KG1 (cell line): ENCODE results near the gene MACROD2.

ENCODE experiments used
- DNase-seq: peaks from one replicate; lab custom pipeline; 2025; lab: John Stamatoyannopoulos, UW

MACROD2 gene

DNA sequence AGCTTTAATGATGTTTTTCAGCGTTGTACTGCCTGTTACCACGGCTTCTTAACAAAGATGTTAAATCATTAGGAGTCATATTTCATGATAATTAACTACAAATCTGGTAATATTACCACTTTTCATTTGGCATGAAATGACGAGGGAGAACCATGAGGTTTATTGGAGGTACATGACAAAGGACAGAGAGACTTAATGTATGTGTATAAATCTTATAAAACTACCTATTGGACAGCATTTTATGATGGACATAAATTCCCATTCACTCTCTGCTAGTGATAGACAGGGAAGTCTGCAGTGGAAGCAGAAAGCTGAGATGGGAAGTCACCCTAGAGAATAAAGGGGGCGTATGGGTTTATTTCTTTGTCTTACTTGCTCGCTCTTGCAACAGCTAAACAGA lies 1292.0 kb downstream of the MACROD2 start:
- DNase-seq, result no peak

DNA sequence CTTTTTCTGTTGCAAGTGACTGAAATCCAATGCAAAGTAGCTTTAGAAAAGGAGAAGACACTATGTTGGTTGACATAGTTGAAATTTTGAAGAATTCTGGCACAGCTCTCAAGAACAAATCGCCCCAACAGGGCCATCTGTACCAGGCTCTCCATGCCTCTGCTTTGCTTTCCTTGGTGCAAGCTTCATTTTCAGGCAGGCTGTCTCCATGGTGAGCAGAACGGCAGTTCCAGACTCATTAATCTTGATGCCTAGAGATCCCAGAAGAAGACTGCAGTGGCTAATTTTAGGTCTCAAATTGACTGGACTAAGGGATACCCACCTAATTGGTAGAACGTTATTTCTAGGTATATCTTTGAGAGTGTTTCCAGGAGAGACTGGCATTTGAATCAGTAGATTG lies 1292.8 kb downstream of the MACROD2 start:
- no peak for DNase-seq

DNA sequence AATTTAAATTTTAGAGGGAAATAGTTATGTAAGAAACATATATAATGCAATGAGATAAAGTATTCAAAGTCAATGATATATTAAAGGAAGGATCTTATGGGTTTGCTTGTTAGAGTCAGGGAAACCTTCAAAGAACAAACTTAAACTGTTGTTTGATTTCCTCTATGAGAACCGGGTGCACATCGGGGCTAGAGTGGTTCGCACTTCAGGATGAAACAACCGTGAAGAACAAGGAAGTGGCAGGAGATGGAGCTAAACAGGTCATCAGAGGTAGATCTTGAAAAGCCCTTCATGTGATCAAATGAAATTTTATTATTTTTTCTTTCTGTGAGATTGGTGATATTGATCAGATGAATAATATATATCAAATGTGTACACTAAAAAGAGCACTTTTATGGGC lies 1294.0 kb downstream of the MACROD2 start:
- no peak for DNase-seq

DNA sequence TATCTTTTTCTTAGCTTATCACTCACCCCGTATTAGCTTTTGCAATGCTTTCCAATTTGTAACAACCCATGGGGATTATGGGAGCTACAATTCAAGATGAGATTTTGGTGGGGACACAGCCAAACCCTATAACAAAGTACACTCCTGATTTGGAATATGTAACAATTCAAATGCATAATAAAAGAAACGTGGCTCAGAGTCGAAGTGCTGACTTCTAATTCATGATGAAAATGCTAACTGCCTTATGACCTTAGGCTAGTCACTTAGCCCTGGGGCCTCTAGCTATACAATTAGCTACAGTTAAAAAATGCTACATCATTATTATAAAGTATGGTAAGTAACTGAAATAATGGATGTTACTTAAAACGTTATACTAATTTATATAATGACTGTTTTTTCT lies 1297.1 kb downstream of the MACROD2 start:
- DNase-seq, result no peak

DNA sequence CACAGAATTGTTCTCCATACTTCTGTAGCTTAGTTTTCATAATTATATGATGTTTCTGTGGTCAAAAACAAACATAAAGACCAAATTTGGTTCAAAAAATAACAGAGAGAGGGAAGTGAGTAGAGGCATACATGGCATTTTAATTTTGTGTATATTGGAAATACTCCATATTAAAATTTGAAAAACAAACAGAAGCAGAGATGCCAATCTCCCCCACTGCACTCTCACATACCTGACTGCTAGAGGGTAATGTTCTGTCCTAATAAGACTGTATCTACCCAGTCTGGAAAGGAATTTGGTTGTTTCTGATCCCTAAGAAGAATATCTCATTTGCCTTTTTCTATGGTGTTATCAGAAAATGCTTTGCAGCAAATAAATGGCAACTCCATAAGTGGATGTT lies 1301.1 kb downstream of the MACROD2 start:
- no peak for DNase-seq

DNA sequence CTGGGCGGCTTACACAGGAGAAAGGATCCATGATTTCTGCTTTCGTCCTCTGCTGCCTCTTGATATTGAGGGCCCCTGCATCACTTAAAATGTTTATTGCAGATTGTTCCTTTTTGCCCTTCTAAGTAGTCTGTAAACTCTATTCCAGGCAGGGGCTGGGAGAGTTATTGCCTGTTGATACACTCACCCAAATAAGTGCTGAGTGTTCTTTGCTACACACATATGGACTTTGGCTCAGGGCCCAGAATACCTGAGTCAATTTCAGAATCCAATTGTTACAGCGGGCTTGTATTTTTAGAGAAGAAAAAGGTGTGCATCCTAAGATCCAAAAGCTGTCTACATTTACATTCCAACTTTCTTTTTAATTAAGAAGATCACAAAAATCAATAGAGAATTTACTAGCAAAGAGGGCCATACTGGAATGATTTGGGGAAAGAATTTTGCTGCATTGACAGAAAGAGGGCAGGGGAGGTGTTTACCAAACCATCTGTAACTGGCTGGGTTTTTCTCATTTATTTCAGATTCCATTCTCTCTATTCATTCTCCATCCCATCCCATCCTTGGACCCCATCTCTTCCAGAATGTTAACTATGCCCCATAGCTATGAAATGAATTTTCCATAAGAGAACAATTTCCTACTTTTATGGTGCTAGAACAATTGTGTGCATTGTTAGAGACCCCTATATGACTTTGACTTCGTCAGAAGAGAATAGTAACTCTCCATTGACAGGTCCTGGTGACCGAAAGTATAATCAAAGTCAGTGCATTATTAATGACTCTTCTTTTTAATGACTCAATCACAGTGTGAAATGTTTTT lies 1302.0 kb downstream of the MACROD2 start:
- no peak for DNase-seq

DNA sequence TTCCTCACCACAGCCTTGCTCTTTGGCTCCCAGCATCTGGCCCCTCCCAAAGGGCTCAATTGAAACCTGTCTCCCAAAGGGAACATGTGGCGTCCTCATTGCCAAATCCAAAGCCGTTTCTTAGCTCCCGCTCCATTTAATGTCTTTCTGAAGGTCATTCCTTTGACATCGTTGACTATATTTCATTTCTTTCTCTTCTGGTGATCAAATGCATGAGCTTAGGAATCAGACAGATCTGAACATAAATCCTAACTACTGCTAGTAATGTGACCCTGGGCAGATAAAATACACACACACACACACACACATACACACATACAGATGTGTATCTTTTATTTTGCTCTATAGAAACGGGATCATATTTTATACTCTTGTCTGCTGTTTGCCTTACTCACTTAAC lies 1306.8 kb downstream of the MACROD2 start:
- no peak for DNase-seq

DNA sequence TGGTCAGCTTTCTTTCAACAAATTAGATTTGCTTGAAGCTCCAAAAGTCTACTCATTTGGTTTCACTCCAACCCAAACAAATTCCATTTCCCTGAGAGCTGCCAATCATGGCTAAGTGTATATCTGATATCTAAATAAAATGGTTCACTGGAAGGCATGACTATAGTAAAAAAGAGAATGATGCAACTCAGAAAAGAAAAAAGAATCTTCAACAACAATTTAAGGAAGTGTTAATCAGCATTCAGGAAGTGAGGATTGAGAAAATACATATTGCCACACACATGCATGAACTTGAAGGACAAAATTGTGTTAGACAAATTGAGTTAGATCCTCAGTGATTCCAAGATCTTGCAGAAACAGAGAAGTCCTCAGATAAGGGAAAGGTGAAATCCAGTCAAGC lies 1315.0 kb downstream of the MACROD2 start:
- no peak for DNase-seq

DNA sequence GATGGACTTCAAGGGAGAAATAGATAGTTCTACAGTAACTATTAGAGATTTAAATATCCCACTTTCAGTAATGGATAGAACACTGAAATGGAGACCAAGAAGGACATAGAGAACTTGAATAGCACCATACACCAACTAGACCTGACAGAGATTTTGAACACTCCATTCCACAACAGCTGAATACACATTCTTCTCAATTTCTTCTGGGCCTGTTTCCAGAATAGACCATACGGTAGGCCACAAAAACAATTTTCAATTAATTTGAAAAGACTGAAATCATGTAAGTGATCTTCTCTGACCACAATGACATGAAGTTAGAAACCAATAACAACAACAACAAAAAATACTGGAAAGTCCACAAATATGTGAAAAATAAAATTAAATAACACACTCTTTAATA lies 1321.2 kb downstream of the MACROD2 start:
- no peak for DNase-seq

DNA sequence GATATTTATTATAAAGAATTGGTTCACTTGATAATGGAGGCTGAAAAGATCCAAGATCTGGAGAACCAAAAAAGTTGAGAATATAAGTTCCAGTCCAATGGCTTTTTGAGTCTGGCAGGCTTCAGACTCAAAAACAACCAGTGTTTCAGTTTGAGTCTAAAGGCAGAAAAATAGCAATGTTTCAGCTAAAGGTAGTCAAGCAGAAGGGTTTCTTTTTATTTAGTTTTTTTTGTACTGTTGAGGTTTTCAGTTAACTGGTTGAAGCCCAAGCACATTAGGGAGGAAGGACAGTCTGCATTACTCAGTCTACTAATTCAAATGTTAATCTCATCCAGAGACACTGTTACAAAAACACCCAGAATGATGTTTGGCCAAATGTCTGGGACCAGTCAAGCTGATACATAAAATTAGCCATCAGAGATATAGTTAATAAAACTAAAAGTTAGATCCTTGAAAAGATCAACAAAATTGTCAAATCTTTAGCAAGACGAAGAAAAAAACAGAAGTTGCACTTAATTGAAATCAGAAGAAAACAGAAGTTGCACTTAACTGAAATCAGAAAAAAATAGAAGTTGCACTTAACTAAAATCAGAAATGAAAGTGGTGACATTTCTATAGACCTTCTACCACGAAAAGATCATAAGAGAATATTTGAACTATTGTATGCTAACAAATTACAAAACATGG lies 1322.4 kb downstream of the MACROD2 start:
- DNase-seq, result no peak

DNA sequence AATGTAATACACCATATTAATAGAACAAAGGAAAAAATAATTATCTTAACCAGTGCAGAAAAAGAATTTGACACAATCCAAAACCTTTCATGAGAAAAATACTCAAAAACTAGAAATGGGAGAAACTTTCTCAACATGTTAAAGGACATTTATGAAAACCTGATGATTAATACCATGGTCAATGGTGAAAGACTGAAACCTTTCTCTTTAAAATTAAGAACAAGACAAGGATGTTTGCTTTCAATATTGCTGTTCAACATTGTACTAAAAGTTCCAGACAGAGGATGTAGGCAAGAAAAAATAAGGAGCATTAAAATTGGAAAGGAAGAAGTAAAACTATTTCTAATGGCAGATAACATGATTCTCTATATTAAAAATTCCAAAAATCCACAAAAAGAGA lies 1323.4 kb downstream of the MACROD2 start:
- DNase-seq, result no peak

DNA sequence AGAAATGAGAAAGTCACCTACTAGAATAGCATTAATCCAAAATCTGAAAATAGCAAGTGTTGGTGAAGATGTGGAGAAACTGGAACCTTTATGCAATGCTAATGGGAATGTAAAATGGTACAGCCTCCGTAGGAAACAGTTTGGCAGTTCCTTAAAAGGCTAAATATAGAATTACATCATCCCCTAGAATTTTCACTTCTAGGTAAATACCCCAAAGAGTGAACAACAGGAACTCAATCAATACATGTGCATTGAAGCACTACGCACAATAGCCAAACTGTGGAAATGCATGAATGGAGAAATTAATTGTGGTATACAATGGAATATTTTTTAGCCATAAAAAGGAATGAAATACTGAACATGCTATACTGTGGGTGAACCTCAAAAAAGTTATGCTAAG lies 1324.1 kb downstream of the MACROD2 start:
- no peak for DNase-seq

DNA sequence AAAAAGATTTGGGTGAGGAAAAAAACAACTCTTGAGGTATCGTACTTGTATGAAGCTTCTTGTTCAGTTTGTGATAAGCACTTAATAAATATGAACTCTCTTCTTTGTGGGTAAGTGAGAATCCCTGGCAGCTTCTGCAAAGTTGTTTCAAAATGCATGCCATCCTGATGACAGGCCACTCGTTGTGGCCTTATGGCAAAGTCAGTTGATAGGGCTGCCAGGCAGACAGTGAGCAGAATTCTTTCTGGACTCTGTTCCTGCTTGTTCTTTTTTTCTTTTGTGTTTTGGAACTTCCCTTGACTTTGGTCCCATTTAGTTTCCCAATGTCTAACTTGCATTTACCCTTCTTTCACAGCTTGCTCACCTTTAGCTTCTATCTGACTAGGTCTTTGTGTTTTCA lies 1325.6 kb downstream of the MACROD2 start:
- DNase-seq, result no peak

DNA sequence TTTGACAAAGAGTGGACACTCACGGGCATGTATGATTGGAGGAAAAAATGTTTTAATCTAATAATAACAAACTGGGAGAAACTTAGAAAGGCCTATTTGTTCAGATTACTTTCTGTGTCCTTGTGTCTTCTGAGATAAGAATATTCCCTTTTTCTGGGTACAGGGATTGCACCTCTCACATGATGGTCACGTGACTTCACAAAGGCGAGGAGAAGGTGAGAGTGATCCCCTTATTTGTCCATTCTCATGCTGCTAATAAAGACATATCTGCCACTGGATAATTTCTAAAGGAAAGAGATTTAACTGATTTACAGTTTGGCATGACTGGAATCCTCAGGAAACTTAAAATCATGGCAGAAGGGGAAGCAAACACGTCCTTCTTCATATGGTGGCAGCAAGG lies 1331.8 kb downstream of the MACROD2 start:
- DNase-seq, result no peak

DNA sequence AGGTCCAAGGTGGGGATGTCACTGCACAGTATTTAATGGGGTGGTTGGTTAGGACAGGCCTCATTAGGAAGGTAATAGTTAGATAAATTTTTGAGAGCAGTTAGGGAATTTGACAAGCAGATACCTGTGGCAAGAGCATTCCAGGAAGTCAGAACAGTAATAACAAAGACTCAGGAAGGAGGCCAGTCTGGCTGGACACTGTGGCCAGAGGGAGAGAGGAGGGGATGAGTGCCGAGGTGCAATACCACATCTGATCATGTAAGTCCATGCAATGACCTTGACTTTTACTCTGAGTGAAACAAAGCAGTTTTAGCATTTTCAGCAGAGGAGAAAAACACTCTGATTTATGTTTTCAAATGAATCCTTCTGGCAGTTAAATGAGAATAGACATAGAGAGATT lies 1332.8 kb downstream of the MACROD2 start:
- no peak for DNase-seq

DNA sequence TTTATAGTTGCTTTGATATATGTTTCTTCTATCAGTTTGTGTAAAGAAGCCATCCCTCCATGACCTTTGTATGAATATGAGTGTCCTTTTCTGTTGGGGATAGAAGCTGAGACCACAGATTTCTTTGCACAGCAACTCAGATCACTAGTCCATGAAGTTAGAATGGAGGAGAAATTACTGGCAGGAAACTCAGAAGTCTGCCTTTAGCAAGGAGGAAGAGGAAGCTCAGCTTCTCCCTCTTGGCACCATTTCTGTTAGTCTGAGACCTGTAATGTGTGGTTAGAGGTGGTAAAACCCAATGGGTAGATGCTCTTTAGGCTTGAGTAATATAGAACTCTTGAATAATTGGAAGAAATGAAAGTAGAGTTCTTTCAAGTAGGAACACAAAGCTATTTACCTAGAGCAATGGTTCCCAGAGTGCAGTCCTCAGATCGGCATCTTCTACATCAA lies 1337.4 kb downstream of the MACROD2 start:
- no peak for DNase-seq

DNA sequence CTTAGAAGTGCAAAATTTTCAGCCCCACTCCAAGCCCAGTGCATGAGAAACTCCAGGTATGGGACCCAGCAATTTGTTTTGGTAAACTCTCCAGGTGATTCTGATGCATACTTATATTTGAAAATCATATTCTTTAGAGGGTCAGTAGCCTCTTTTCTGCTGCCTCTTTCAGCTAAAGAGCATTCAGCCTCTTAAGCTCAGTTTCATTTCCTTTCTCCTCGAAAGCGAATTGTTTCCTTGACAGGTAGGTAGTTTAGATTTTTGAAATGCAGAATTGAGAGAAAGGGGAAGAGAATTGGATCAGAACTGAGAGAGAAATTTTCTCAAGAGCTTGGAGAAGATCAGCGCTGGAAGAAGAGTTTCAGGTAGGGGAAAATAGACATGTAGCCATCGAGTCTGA lies 1337.9 kb downstream of the MACROD2 start:
- no peak for DNase-seq

DNA sequence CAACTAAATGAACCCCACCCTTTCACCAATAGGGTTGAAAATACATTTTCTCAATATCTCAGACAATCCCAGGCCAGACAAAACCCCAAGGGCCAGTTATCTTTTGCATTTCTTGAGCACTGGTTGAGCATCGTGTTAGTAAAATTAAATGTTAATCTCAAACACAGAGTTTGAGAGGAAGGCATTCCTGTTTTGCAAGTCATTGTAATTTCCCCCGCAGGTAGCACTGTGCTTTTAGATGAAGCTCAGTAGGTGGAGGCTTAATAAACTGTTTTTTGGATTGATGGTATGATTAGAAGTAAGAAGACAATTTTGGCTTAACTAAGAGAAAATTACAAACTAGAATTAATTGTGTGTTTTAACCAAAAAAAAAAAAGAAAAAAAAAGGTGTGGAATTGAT lies 1340.7 kb downstream of the MACROD2 start:
- DNase-seq, result no peak

DNA sequence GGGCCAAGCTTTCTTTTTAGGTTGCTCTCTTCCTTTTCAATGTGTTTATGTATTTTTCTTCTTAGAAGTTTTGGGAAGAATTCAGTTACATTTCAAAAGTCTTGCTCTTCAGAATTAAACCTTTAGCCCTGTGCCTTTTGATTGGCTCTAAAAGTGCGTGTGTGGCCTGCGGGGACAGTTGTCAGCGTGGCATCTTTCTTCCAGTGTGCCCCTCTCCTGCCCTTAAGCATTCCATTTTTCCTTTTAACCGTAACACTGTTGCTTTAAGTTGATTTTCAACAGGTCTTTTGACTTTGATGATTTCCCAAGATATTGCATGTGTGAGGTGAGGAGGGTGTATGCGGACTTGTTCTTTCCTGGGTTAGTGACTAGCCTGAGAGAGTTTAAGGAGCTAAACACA lies 1341.2 kb downstream of the MACROD2 start:
- DNase-seq, result no peak

DNA sequence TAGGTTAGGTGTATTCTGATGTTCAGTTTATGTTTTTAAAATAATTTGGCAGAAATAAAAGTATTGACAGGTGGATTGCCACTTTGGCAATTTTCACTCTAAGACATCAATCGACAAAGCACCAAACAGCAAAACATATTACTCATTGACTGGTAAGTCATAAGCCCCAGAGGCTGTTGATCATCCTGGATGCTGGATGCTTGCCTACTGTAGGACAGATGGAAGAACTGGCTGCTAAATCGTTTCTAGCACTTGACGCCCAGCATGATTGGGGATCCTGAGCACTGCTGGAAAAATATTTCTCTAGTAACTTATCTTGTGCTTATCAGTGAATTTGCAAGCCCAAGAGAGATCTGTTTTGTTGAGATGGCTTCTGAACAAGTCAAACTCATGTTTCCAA lies 1343.9 kb downstream of the MACROD2 start:
- DNase-seq, result no peak

DNA sequence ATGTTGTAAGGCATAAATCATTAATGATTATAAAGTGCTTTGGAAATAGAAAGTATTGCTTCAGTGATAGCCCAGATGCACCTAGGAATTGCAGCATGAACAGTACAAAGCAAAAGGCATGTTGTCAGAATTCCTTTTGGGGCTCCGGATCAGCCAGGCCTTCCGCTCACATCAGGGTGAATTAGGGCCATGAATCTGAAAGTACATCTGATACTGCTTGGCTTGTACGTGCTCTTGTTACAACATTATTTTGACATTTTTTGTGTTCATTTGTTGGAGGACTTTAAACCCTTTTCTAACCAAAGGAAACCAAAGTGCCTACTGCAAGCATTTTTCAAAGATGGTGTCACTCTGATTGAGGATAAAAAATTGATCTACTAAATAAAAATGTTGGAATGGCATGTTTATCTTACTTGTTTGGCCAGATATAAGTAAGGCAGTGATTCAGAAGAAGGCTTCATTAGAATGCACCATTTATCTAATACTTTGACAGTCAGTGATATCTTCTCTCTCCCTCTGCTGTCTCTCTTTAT lies 1347.7 kb downstream of the MACROD2 start:
- no peak for DNase-seq

DNA sequence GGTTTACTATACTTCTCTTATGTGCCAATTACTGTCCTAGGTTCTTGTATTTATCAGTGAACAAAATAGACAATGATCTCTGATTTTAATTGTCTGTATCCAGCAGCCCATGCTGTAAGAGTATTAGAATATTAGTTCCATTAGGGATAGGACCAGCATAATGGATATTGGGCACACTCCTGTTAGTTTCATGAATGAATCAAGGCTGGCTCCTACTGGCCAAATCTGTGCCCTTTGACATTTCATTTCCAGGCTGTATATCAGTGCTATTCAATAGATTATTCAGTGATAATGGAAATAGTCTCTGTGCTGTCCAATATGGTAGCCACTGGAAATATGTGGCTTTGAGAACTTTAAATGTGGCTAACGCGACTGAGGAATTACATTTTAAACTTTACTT lies 1350.0 kb downstream of the MACROD2 start:
- DNase-seq, result no peak

DNA sequence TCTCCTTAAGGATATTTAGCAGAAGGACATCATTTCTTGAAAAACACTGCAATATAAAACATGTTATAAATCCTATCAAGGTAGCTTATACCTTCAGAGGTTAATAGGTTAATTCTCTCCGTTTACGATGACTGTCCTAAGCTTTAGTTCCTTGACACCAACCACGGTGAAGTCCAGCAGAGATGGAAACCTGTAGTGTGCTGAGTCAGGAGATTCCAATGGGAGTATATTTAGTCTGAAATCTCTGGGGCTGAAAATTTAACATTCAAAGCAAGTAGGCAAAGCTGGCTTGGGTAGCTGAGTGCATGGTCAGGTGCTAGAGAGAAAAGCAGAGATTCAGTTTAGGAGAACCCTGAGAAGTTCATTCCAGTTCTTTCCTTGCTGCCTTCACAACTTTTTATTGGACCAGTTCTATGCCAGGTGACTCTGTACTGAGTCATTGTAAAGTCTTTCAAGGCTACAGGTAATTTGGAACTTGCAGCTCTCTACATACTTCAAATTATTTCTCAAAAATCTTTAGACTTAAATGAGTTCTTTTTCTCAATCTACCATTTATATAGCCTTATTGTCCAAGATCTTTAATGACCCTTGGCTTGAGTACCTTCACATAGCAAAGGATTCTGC lies 1351.5 kb downstream of the MACROD2 start:
- DNase-seq, result no peak
